Activated CD4-positive, alpha-beta T cell treated with anti-CD3 and anti-CD28 coated beads, Interleukin-2, amount 10 ng/mL, durations not matched to agents 24 days and 14 days (primary cell): ENCODE data around the gene ADGRB3. TPM values are rescaled to one million over a fixed set of nuclear protein-coding genes. Genes with fewer than 3 reads are reported as not detected.
"Not testable (repeated sequence)": the region's sequence is repeated elsewhere in the genome, so short reads cannot be mapped to it uniquely, and the experiment has no call there.

Experiments used
- DNase-seq: peaks from one replicate; pipeline ENCODE4 v3.0.0; 2022
- H3K27ac Mint-ChIP-seq: one replicate; pipeline ENCODE4 v1.8.0; 2022; ENCODE audit warnings: mild to moderate bottlenecking, mixed read lengths
- H3K27me3 Mint-ChIP-seq: one replicate; pipeline ENCODE4 v1.8.0; 2022; ENCODE audit warnings: mixed read lengths
- H3K36me3 Mint-ChIP-seq: one replicate; pipeline ENCODE4 v1.8.0; 2022; ENCODE audit warnings: low read depth, mild to moderate bottlenecking, mixed read lengths
- H3K4me1 Mint-ChIP-seq: one replicate; pipeline ENCODE4 v1.8.0; 2021; ENCODE audit warnings: mixed read lengths
- H3K4me3 Mint-ChIP-seq: one replicate; pipeline ENCODE4 v1.8.0; 2022; ENCODE audit warnings: mild to moderate bottlenecking, moderate library complexity, mixed read lengths
- H3K9me3 Mint-ChIP-seq: one replicate; pipeline ENCODE4 v1.8.0; 2021; ENCODE audit warnings: mixed read lengths
- intact Hi-C: fragments of 100-400 bp; cut with micrococcal nuclease; formaldehyde crosslinking; loops from one replicate; pipeline ENCODE4 v1.15.1; 2023
- total RNA-seq: library from RNA; stranded (reverse); gene quantifications from 2 replicates; pipeline ENCODE4 v1.2.3, GENCODE V29; 2022

Gene ADGRB3
- total RNA-seq, 1 donor from 2014 or later: not detected

DNA sequence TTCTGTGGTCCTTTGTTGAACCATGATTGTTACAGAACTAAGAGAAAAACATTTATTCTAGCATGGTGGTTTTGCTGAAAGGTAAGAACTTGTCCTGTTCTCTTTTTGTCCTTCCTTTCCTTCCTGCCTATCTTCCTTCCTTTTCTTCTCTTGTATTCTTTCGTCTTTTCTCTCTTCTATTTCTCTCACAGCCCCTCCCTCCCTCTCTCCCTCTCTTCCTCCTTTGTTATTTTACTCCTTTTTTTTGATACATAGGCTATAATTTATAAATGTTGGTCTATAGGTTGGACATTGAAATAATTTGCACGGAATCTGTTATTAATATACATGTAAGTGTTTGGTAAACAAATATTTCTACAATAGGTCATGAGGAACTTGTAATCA, 18.6 kb downstream of the ADGRB3 start:
- Mint-ChIP-seq H3K9me3 (no peaks in the 10 kb centered on the region), H3K4me1 (no peaks in the 10 kb centered on the region), H3K27me3 (peaks cover 4% of the 10 kb centered on the region), H3K4me3 (no peak overlapping the region), H3K36me3 (no peaks in the 10 kb centered on the region), H3K27ac (no peak overlapping the region)
- DNase-seq: no peak
- intact Hi-C loops: no loop called here

DNA sequence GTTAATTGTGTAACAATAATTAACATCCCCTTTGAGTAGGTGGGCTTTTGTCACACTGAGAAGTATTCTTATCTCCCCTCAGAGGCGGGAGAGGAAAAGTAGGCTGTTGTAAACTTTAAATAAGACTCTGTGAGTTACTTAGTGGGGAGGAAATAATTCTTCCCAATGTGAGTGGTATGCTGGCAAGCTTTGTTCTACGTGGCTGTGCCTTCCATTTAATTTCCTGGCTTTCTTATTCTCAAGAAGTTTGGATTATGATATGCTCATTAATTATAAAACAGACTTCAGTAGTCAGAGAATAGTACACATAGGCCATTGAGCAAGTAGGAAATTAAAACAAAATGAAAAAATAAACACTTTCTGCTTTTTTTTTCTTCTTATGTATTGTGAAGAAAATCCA, 19.1 kb downstream of the ADGRB3 start:
- Mint-ChIP-seq H3K4me3 (no peak overlapping the region), H3K27ac (no peak overlapping the region), H3K4me1 (no peaks in the 10 kb centered on the region), H3K27me3 (peaks cover 4% of the 10 kb centered on the region), H3K9me3 (no peaks in the 10 kb centered on the region), H3K36me3 (no peaks in the 10 kb centered on the region)
- intact Hi-C loops: no loop called here
- DNase-seq: no peak

DNA sequence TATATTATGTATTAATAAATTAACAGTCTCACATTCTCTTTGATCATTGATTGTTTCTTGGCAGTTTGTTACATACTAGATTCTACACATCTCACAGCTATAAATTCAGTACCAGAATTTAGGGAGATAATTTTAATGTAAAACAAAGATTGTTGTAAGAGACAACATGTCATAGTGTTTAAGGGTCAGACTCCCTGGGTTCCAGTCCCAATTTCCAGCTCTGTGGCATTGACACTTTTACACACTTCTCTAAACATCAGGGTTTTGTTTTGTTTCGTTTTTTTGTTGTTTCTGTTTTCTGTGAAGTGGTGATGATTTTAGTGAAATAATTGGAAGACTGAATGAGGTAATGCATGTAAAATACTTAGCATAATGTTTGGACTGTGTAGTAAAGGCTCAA, 19.9 kb downstream of the ADGRB3 start:
- Mint-ChIP-seq H3K9me3 (no peaks in the 10 kb centered on the region), H3K27me3 (peaks cover 4% of the 10 kb centered on the region), H3K36me3 (no peaks in the 10 kb centered on the region), H3K4me3 (no peak overlapping the region), H3K4me1 (no peaks in the 10 kb centered on the region), H3K27ac (no peak overlapping the region)
- no peak for DNase-seq
- intact Hi-C loops: no loop called here

DNA sequence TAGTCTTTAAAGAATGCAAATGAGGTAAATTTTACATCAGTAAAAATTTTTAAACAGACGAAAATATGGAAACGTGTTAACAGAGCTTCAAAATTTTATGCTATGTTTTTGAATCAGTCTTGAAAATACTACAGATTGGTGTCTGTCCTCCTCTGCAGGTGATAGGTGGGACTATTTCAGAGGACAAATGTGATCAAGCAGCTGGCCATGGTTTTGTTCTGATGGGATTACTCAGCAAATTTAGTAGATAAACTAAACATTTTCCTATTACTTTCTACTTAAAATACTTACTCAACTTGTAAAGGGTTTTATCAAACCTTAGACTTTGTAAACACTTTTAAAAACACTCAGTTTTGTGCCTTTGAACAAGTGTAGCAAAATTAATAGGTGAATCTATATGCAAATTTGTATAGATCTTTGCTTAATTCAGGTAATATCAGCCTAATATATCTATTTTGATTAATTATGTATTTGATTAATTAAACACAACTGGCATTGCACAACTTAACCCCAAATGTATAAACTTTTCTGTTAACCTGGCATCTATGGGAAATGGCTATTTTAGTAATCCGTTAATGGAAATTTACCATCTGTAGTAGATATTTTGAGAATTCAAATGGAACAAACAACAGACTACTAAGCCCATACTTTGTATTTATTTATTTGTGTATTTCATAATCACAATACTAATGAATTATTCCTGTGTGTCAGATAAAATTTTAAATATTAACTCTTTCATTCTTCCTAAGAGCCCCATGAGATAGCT, 22.5 kb downstream of the ADGRB3 start:
- DNase-seq: no peak
- Mint-ChIP-seq H3K9me3 (no peaks in the 10 kb centered on the region), H3K36me3 (no peaks in the 10 kb centered on the region), H3K4me3 (no peak overlapping the region), H3K4me1 (no peaks in the 10 kb centered on the region), H3K27me3 (peaks cover 2% of the 10 kb centered on the region), H3K27ac (no peak overlapping the region)
- intact Hi-C loops: no loop called here

DNA sequence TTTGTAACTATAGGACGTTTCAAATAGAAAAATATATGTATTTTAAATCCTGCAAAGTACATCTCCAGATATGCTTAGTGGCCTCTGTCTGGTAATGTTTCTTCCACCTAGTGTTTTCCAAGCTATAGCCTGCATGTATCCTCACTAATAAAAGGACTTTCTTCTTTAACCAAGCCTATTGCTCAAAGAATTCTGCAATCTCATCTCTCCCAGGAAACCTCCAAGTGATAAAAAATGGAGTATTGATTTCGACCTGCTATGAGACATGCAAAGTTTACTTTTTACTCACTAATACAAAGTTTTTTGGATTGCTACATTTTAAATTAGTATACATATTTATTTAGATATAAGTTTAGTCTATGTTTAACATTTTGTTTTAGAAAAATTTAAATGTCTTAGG, 23.3 kb downstream of the ADGRB3 start:
- Mint-ChIP-seq H3K4me1 (no peaks in the 10 kb centered on the region), H3K4me3 (no peak overlapping the region), H3K27me3 (peaks cover 2% of the 10 kb centered on the region), H3K9me3 (no peaks in the 10 kb centered on the region), H3K27ac (no peak overlapping the region), H3K36me3 (no peaks in the 10 kb centered on the region)
- DNase-seq: no peak
- intact Hi-C loops: no loop called here

DNA sequence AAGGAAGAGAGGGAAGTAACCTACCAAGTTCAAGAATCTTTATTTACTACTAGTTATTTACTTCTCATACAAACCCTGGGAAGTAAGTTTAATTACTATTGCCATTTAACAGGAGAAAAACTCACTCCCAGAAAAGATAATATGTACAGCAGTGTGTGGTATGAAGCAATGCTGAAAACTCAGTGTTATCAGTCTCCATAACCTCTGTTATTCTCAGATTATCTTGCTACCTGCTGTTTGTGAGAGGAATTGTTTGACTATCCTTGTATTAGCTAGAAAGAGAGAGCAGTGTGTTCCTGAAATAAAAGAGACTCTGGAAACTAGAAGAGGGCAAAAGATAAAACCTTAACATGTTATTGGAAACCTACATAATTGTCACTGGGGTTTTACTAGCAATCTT, 38.2 kb downstream of the ADGRB3 start:
- H3K27ac Mint-ChIP-seq: no peak overlapping the region
- no peaks in the 10 kb centered on the region for H3K4me1 Mint-ChIP-seq
- no peak overlapping the region for H3K4me3 Mint-ChIP-seq
- no peaks in the 10 kb centered on the region for H3K36me3 Mint-ChIP-seq
- no peak for DNase-seq
- intact Hi-C loops: no loop called here
- no peaks in the 10 kb centered on the region for H3K27me3 Mint-ChIP-seq
- no peaks in the 10 kb centered on the region for H3K9me3 Mint-ChIP-seq

DNA sequence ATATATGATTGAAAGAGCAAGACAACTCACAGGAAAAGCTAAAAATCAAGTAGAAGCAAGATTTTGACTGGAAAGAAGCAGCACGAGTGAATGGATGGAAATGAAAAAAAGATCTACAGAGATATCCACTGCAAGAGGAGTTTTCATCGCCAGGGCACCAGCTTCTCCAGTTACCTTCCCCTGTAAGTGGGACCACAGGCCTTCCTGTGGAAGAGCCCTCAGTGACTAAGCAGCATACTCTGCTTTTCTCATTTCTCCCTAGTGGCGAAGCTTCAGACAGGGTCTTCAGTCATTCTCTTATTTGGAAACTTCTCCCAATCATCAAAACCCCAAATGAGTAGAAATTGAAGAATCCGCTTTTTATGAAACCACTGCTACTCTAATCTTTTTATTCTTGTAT, 40.5 kb downstream of the ADGRB3 start:
- no peak for DNase-seq
- Mint-ChIP-seq H3K4me1 (no peaks in the 10 kb centered on the region), H3K27me3 (no peaks in the 10 kb centered on the region), H3K27ac (no peak overlapping the region), H3K4me3 (no peak overlapping the region), H3K36me3 (no peaks in the 10 kb centered on the region), H3K9me3 (no peaks in the 10 kb centered on the region)
- intact Hi-C loops: no loop called here

DNA sequence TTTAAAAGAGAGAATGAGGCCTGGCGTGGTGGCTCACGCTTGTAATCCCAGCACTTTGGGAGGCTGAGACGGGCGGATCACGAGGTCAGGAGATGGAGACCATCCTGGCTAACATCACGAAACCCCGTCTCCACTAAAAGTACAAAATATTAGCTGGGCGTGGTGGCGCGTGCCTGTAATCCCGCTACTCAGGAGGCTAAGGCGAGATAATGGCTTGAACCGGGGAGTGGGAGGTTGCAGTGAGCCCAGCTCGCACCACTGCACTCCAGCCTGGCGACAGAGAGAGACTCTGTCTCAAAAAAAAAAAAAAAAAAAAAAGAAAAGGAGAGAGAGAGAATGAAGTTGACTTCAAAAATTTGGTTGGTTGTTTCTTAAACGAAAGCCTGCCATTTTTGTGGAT, 41.0 kb downstream of the ADGRB3 start:
- H3K4me3 Mint-ChIP-seq, H3K27ac Mint-ChIP-seq, H3K4me1 Mint-ChIP-seq, H3K27me3 Mint-ChIP-seq, H3K9me3 Mint-ChIP-seq, DNase-seq, intact Hi-C loops, H3K36me3 Mint-ChIP-seq: not testable (repeated sequence)

DNA sequence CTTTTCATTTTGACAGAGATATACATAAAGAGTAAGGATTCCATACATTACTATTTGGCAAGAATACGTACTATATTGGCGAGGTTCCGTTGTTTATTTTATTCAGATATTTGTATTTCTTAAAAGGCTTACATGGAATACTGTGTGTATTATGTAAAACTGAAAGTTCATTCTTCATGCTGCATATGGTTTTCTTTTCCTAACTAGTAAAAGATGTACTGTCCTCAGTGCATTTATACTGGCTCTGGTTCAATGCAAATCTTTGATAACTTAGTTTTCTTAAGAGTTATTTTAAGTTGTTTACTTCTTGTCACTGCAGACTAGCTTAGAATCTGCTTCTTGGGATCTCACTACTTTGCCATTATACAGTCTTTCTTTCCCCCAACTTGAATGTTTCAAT, 42.0 kb downstream of the ADGRB3 start:
- Mint-ChIP-seq H3K4me3 (no peak overlapping the region), H3K4me1 (no peaks in the 10 kb centered on the region), H3K27me3 (no peaks in the 10 kb centered on the region), H3K36me3 (no peaks in the 10 kb centered on the region), H3K27ac (no peak overlapping the region), H3K9me3 (no peaks in the 10 kb centered on the region)
- DNase-seq: no peak
- intact Hi-C loops: no loop called here

DNA sequence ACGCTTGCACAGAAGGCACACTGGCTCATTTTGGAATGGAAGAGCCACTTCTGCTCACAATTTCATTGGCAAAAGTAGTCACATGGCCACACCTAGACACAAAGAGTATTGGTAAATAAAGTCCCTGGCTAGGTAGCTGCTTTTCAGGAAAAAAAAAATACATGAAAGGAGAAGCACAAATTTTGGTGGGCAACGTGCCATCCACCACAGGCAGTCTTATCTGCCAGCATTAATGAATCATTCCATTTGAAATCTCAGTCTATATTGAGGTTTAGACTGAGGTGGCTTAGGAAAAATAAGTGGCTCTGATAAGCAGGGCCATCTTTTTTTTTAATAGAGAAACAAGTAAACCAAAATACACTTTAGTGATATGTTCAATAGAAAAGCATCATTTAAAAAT, 44.3 kb downstream of the ADGRB3 start:
- no peaks in the 10 kb centered on the region for H3K4me1 Mint-ChIP-seq
- H3K4me3 Mint-ChIP-seq: no peak overlapping the region
- no peak for DNase-seq
- H3K36me3 Mint-ChIP-seq: no peaks in the 10 kb centered on the region
- no peak overlapping the region for H3K27ac Mint-ChIP-seq
- H3K9me3 Mint-ChIP-seq: no peaks in the 10 kb centered on the region
- H3K27me3 Mint-ChIP-seq: no peaks in the 10 kb centered on the region
- intact Hi-C loops: no loop called here

DNA sequence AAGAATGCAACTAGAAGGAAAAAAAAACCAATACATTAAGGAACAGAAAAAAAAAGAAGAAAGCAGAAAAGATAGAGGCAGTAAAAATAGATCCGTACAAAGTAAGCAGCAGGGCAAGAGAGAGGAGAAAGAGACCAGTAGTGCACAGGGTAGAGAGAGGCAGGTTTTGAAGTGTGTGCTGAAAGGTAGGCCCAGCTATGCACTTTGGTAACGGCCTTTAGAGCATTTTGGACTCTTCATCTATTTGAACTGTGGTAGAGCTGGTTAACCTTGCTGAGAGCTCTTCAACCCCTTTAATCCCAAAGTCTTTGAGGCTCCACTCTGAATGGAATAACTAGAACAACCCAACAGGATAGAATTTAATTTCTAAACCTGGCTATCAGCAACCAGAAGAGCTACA, 45.2 kb downstream of the ADGRB3 start:
- Mint-ChIP-seq H3K4me1 (no peaks in the 10 kb centered on the region), H3K9me3 (no peaks in the 10 kb centered on the region), H3K27ac (no peak overlapping the region), H3K36me3 (no peaks in the 10 kb centered on the region), H3K27me3 (no peaks in the 10 kb centered on the region), H3K4me3 (no peak overlapping the region)
- intact Hi-C loops: no loop called here
- DNase-seq: no peak

DNA sequence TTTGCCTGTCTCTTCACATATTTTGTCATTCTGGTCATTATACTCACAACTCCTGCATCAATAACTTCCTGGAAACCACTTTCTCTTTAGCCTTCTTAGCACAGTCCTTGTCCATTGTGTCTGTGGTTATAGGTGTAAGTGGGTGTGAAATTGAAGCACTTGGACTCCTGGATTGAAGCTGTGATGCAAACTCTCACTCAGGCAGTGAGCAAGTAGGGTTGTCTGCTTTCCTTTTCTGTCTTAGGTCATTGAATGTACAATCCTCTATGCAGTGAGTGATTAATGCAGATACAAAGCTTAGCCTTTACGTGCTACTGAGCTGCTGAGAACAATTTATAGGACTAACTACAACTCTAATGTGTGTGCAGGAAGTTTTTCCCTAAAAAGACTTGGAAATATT, 54.8 kb downstream of the ADGRB3 start:
- Mint-ChIP-seq H3K27me3 (no peaks in the 10 kb centered on the region), H3K4me3 (no peak overlapping the region), H3K4me1 (no peaks in the 10 kb centered on the region), H3K36me3 (no peaks in the 10 kb centered on the region), H3K9me3 (no peaks in the 10 kb centered on the region), H3K27ac (no peak overlapping the region)
- DNase-seq: no peak
- intact Hi-C loops: no loop called here

DNA sequence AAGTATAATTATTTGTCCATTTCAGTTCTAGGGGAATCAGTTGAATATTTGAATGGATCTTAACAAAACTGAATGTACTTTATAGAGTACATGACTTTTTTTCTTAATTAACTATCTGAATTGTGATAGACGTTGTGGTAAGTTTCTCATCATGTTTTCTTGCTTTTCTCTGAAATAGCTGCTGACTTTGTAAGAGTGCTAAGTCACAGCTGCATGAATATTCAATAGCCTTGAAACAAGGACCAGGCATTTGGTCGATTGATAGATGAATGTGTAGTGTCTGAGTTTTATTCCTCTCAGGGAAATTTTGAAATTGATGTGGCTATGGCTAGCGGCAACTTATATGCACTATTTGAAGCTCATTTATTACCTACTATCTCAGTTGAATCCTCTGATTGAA, 56.0 kb downstream of the ADGRB3 start:
- Mint-ChIP-seq H3K9me3 (no peaks in the 10 kb centered on the region), H3K27ac (no peak overlapping the region), H3K4me1 (no peaks in the 10 kb centered on the region), H3K27me3 (no peaks in the 10 kb centered on the region), H3K36me3 (no peaks in the 10 kb centered on the region), H3K4me3 (no peak overlapping the region)
- intact Hi-C loops: no loop called here
- DNase-seq: no peak

DNA sequence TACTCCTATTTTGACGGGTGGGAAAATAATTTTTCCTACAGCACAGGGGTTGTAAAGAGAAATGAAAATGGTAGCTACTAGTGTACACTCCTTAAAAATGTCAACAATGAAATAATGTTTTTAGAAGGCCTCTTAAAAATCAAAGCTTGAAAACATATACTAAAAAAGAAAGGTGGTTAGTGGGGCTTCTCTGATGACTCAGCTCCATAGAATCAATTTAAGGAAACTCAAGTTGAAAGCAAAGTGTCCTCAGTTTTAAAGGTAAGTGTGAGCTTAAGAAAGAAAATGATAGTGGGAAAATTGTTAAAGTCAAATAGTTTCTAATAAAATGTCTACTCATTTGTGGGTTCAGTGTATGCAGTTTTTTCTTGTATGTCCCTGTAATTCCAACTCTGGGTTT, 58.2 kb downstream of the ADGRB3 start:
- no peak overlapping the region for H3K27ac Mint-ChIP-seq
- no peaks in the 10 kb centered on the region for H3K9me3 Mint-ChIP-seq
- H3K4me1 Mint-ChIP-seq: no peaks in the 10 kb centered on the region
- H3K4me3 Mint-ChIP-seq: no peak overlapping the region
- no peaks in the 10 kb centered on the region for H3K27me3 Mint-ChIP-seq
- no peak for DNase-seq
- H3K36me3 Mint-ChIP-seq: no peaks in the 10 kb centered on the region
- intact Hi-C loops: no loop called here

DNA sequence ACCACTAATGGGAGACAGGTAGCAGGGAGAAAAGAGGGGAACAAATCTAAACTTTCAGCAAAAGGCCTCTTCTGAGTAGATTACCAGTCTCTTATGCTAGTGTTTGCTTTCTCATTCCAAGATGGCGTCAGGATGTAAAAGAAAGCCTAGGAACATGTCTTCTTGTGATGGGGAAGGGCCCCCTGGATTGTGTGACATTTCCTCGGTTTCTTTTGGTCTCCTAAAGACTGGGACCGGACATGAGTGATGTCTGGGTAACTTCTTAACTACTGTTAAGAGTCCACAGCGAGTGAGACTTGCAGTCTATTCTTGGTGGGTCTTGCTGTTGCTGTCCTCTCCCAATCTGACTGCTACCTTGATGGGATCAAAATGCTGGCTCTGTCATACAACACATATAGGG, 60.3 kb downstream of the ADGRB3 start:
- H3K36me3 Mint-ChIP-seq: no peaks in the 10 kb centered on the region
- H3K4me3 Mint-ChIP-seq: no peak overlapping the region
- H3K4me1 Mint-ChIP-seq: no peaks in the 10 kb centered on the region
- no peaks in the 10 kb centered on the region for H3K27me3 Mint-ChIP-seq
- intact Hi-C loops: no loop called here
- no peaks in the 10 kb centered on the region for H3K9me3 Mint-ChIP-seq
- no peak for DNase-seq
- no peak overlapping the region for H3K27ac Mint-ChIP-seq
